NCI-H146 treated with DMSO at 0.1 percent for 48 hours (cell line): Measurements from ENCODE around the gene C1QTNF9B.
"Not testable (repeated sequence)": the region's sequence is repeated elsewhere in the genome, so short reads cannot be mapped to it uniquely, and the experiment has no call there.

Experiments
- DNase-seq: peaks from one replicate; lab custom pipeline; 2025; ENCODE audit not compliant: unreplicated experiment; lab: John Stamatoyannopoulos, UW

The C1QTNF9B gene

DNA sequence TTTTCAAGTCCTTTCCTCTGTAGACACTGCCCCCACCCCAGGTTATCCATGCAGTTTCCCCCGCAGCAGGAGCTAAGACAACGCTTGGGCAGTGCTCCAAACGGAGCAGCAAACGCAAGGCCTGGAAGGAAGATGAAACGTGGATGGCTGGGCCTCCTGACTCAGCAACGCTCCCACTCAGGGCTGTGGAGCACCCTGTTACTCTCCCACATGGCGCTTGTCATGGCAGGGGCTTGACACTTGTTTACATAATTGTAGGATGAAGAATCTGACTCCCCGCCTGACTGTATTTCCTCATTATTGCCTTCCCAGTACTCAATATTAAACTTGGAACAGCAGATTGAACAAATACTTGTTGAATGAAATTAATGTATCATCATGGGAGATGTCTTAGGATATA, 799 bp upstream of the C1QTNF9B start:
- no peak for DNase-seq

DNA sequence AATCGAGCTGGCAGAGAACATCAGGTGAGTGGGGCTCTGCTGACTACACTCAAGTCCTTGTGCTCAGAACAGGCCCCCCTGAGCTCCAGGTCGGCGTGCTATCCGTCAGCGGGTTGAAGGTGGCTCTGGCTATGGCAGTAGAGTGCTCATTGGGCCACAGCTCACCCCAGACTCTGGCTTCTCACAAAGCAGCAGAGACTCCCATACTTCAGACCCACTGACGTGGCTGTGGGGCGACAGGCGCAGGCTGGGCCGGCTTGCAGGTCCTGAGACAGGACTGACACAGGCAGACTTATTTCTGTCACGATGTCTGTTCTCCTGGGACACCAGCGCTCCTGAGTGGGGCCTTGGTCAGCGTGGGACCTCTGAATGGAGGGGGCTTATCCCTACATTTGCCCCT, 2.6 kb downstream of the C1QTNF9B start:
- not testable (repeated sequence) for DNase-seq

DNA sequence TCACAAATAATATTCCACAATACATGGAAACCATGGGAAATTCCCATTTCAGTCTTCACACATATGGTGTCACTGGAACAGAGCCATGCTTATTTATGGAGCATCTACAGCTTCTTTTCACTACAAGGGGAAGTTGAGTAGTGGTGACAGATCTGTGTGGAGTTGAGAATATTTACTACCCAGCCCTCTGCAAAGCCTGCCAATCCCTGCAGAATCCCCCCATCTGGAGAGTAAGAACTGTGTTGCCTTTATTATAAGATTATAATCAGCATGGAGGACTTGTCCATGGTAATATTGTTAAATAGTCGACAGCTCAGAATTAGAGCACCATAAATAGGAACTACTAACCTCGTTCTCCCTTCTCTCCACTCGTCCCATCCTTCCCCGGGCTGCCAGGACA, 3.5 kb downstream of the C1QTNF9B start:
- DNase-seq = not testable (repeated sequence)

DNA sequence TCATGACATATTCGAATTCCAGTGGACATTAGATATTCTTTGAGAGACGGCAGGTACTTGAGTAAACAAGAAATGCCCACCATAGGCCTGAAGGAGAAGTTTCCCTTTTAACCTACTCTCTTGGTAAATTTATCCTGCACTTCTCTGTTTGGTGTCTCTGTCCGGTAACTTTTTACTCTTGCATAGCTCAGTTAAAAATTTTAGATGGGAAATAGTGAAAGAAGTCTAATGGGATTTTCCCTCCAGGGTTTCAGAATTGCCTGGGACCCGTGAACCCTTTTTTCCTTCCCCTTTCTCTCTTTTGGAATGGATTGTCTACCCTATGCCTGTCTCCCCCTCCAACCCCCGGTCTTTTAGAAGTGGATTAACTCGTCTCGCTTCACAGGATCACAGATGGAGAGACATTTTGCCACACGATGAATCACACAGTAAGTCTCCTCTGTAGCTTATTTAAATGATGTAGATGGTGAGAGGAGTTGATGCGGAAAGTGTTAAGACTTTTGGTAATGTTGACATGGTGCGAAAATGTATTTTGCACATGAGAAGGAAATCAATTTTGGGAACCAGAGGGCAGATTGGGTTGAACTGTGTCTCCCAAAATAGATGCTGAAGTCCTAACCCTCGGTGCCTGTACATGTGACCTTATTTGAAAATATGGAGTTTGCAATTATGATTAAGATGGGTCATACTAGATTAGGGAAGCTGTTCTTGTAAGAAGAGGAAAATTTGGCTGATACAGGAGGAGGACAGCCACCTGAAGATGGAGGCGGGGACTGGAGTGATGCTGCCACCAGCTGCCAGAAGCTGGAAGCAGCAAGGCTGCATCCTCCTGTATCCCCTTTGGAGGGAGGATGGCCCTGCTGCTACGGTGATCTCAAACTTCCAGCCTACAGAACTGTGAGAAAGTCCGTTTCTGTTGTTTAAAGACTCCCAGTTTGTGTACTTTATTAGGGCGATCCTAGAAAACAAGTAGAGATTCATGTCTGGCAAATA, 7.4 kb downstream of the C1QTNF9B start:
- no peak for DNase-seq

DNA sequence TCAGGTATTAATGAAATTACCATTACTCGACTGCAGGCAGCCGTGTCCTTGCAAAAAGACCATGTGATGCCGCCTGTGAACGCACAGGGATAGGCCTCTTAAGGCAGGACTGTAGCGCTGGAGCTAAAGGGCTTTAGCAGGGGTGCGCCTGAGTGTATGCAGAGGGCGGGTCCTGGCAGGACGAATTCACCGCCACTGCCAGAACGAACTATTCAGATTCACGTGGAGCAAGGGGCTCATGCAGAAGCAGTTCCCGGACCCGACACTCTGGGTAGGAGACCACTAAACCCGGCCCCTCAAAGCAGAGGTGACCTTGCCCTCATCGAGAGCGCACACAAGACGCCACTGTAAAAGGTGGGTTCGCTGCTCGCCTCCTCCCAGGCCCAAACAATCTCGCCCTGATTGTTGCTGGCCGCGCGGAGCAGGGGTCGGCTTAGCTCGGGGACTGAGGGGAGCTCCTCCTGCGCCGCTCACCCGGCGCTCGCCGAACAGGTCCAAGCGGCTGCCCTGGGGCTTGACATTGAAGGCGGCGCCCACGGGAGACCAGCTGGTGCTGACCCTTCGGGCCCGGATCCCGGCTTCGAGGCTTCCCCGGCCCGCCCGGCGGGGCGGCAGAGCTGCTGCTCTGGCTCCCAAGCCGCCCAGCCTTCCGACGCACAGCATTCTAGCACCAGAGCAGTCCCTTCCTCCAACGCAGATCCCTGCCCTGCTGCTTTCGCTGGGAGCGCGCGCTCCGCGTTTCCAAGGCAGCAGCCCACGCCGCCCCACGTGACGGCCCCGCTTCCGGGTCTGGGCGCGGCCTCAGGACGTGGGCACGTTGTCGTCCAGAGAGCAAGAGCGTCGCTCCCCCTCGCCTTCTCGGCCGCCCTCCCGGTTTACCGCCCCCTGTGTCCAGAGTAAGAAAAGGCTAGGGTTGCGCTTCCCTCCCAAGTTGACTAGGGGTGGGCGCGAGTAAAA, 8.4 kb downstream of the C1QTNF9B start, which contains the start of gene MIPEP:
MIPEP (minus strand) TSS at position 743 of the 957 bp plus-strand sequence; CDS start at position 663, 80 bp downstream.
- DNase-seq = peak; percentile 74

DNA sequence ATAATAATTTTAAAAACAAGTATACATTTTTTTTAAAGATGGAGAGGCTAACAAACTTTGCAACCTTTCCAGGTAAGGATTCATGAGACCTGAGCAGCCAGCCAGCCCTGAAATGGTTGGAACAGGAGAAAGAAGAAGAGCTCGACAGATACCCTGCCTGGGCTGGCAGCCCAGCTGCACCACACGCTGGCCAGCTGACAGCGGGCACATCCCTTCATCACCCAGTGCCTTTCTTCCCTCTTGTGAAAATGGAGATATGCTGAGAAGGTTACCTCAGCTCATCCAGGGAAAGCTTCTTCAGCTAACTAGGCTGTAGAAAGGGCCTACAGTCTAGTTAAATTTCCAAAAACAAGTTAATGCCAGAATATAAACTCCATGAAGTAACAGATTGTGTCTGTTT, 12.9 kb downstream of the C1QTNF9B start:
- DNase-seq = not testable (repeated sequence)

DNA sequence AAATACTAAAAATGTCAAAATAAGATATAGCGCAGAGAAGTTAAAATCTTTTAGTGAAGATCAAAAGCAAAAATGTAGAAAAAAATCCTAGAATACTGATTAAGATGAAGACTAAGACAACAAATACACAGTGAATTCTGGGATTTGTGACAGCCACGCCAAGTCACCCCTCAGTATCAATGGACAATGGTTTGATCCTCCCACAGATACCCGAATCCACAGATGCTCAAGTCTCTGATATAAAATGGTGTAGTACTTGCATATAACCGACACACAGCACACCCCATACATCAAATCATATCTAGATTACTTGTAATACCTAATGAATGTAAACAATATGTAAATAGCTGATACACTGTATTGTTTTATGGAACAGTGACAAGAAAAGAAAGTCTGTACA, 14.0 kb downstream of the C1QTNF9B start:
- DNase-seq = no peak

DNA sequence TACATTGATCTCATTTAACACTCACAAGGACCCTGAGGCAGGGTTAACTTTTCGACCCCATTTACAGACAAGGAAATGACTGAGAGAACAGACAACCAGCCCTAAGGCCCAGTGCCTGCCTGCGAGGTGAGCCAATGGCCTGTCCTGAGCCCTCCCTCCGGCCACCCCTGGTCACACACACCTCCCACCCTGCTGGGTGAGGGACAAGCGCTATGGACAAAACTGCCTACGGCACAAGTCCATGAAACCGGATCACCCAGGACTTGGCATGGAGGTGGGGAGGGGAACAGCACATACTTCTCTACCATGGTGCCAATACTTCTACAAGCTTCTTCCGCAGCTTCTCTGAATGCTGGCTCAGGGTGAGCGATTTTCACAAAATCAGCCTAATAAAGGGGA, 15.9 kb downstream of the C1QTNF9B start:
- DNase-seq = not testable (repeated sequence)

DNA sequence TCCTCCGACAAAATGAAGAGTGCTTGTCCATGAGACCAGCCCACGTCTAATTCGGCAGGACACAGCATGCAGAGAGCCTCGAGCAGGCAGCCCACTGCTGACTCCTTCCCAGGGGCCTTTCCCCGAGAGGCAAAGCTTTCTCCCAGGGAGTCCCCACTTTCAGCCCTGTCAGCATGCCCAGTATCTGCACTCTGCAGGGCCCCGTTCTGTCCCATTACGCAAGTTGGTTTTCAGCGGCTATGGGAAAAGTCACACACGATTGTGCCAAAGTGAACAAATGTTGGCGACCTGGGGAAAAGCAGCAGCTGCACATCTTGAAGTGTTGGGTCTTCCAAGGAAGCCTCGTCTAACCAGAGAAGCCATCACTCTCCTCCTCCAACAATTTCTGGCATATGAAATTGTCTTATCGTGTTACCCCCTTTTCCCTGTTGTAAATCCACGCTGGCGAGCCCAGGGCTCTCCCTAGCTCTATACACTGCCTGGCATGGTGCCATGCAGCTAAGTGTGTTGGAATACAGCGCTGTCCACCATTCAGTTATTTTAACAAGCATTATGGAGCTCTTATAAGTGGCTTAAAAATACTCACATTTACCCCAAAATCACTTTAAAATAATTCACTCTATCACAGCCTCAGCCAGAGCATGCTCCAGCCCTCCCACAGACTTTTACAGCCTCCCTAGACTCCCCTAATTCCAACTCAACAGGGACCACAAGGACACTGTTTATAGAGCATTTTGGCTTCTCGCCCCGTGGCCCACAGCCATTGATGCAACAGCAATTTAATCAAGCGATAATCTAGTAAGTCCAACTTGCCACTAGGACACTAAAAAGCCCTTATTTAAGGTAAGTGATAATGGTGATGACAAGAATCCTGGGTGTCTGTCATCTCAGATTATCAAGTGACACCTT, 16.6 kb downstream of the C1QTNF9B start:
- DNase-seq = not testable (repeated sequence)

DNA sequence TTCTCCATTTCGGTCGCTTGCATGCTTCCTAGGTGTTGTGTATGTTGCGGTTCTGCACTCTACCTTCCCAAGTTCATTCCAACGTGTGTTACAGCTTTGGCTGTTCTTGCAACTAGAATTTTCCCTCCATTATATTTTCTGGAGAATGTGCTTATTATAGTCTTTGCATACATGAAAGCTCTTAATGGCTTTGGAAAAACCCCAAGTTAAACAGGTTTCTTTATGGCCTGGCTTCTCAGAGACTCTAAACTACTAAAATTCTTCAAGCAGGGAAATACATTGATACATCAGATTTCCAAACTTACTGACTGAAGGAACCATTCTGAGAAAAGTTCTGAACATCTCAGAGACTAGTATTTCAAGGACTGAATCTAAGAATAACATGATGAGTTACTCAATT, 20.0 kb downstream of the C1QTNF9B start:
- no peak for DNase-seq

DNA sequence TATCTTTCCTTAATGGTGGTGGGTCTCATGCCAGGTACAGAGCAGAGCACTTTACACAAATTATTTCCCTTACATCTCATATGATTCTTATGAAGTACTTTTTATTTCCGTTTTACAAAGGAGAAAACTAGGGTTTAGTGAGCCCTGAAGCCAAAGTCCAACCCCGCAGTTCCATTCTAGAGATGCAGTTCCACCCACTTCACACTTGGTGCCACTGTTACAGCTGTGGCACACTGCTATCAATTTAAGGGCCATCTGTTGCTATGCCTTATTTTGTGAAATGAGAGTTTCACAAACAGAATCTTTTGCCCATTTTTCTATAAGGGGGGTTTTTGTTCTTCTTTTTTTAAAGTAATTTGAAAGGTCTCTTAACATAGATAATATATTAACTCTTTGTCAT, 21.0 kb downstream of the C1QTNF9B start:
- DNase-seq = no peak

DNA sequence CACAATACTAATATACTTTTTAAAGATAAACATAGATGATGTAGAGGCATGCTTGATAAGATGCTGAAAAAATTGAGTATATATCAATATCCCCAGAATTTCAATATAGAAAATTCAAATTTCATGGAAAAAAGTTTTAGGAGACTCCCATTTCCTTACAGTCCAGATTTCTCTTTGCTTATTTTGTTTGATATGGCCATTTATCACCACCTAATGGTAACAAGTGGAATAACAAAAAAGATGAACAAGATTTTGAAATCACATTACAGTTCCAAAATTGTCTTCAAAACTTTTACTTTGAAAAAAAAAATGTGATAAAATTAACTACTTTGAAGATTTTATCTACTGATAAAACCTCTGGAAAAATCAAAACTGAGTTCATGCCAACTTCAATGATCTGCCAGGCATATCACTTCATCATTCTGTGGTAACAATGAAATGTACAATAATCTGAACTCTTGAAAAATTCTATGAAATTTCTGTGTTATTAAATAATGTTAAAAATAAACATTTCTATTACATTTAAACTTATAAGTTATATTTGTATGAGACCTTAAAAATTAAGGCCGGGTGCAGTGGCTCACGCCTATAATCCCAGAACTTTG, 25.6 kb downstream of the C1QTNF9B start:
- DNase-seq = no peak

DNA sequence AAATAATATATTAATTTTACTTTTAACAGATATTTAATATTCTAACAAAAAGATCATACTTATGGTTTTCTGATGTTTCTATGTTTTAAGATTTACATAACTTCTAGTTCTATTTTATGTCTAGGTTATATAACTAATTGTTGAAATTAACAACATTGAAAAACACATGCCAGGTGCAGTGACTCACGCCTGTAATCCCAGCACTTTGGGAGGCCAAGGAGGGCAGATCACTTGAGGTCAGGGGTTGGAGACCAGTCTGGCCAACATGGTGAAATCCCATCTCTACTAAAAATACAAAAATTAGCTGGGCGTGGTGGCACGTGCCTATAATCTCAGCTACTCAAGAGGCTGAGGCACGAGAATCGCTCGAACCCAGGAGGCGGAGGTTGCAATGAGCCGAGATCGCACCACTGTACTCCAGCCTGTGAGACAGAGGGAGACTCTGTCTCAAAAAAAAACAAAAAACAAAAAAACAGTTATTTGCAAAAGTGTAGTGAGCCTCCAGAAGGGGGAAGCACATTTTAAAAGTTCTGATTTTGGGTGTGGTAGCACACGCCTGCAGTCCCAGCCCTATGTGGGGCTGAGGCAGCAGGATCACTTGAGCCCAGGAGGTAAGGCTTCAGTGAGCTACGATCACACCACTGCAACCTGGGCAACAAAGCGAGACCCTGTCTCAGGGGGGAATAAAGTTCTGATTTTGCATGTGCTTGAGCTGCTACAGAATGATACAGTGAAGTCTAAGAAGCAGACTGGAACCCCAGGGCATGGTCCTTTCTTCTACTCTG, 26.8 kb downstream of the C1QTNF9B start:
- DNase-seq = no peak

DNA sequence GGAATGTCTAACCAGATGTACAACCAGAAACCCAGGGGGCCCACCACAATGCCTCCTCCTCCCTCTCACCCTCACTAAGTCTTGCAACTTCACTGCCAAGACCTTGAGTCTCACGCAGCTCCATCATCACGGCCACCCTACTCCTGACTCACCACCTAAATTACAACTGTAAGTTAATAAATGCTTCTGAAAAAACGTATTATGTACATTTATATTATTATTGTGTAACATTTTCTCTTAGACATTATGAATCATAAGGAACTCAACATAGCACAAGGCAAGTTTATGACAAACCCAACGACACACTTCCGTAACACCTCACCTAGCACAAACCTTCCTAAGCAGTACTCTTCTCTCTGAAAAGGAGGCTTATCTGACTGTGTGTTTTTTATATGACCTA, 28.8 kb downstream of the C1QTNF9B start:
- DNase-seq = no peak

DNA sequence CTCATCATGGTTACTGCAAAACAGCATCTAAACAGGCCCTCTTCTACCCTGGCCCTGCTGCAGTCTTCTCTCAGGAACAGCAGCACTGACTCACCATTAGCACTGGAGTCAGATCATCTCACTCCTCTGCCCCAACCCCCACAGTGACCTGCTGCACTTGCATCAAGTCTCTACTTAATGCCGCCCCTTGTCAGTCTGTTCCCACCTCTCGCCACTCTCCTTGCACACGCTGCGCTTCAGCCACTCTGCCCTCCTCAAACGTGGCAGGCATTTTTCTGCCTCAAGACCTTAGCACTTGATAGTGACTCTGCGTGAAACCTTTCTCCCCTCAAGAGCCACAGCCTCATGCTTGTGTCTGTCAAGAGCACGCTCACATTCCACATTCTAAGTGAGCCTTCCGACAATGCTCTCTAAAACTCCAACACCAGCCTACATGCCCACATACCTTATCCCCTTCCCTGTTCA, 30.2 kb downstream of the C1QTNF9B start:
- DNase-seq = no peak

DNA sequence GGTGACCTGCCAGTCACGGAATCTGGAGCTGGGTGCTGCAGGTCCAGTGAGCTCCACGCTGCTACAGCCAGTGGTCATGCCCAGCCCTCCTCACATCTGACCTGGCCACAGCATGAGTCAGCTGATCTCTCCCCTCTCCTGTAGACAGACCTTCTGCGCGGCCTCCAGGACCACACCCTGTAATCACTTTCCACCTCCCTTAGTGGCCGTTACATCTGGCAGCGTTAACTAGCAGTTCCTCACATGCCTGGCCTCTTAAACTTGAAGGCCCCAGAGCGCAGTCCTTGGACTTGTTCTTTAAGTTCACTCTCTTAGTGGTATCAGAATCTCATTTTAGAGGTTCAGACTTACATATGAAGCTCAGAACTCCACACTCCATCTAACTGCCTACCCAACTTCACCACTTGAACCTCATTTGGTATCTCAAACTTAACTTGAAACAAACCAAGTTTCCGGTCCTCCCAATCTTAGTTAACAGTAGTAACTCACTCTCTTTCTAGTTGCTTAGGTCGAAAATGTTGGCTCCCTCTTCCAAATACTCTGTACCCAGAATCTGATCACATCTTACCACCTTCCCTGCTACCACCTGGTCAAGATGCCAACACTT, 30.8 kb downstream of the C1QTNF9B start:
- no peak for DNase-seq

DNA sequence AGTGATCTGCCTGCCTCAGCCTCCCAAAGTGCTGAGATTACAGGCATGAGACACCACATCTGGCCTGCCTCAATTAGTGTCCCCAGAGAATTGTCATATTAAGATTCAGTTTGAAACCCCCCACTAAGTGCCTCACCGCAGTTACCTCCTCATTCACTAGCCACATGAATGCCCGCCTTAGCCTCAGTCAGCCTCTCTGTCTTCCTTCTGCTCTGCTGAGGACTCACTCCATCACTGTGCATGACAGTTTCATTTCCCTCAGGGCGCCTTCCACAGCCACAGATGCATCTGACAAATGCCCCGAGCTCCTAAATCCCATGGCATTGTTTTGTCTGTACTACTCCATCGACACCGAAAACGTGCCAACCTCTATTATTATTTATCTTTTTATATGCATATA, 31.4 kb downstream of the C1QTNF9B start:
- no peak for DNase-seq

DNA sequence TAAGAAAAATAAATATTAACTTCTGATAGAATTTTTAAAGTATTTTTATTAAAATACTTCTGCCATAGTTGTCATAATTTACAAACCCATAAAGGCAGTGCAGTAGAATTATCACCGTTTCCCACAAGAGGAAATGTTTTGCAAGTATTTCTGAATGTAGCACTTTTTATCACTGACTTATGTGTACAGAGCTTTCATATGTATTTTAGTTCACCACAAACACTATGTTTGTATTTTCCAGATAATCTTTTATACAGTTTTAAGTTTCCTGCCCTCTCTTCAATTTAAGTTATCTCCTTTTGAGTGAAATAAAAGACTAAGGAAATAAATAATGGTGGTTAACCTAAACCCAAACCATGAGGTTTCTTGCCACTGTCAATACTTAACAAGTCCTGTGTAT, 32.3 kb downstream of the C1QTNF9B start:
- DNase-seq = no peak

DNA sequence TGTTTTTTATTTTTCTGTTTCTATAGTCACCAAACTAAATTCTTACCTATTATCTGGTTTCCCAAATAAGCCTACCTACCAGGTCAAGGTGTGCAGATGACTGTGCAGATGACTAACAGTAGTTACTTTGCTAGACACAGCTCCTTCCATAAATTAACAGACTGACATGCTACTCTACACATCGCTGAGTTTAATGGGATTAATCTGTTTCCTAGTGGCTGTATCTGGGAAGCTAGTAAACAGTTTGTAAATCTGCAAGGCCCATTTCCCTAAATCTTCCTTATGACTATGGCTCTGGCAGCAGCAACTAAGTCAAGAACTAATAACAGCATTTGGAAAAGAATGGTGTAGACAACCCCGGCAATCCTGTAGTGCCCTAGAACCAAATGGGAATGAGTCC, 36.0 kb downstream of the C1QTNF9B start:
- no peak for DNase-seq
